Panc1 (cell line): ENCODE measurements around the gene ZCCHC24.

ENCODE experiments used
- POLR2AphosphoS5 ChIP-seq: IDR thresholded peaks from 2 replicates; pipeline ENCODE4 v1.6.1; 2012; ENCODE audit warnings: mild to moderate bottlenecking, low read depth, low read length, moderate library complexity
- SIN3A ChIP-seq: IDR thresholded peaks from 2 replicates; pipeline ENCODE4 v1.6.1; 2012; ENCODE audit warnings: low read depth, mild to moderate bottlenecking, low read length, moderate library complexity, borderline replicate concordance; ENCODE audit not compliant: insufficient read depth
- TCF7L2 ChIP-seq: IDR thresholded peaks from 2 replicates; pipeline ENCODE4 v1.6.1; 2011; ENCODE audit warnings: mild to moderate bottlenecking, low read depth, low read length, inconsistent platforms
- TF ChIP-seq, protein P1 (sequence below), 2 experiments: IDR thresholded peaks; 2 replicates each; pipeline ENCODE4 v1.6.1; 2011 to 2012; ENCODE audit warnings: low read depth in 2 of 2, control low read depth in 1 of 2, low read length in 1 of 2, mild to moderate bottlenecking in 1 of 2, moderate library complexity in 1 of 2; ENCODE audit not compliant: insufficient read depth in 1 of 2
- TF ChIP-seq, protein P2 (sequence below): fragments of 450-650 bp; IDR thresholded peaks from 2 replicates; pipeline ENCODE4 v1.5.1; 2017; ENCODE audit warnings: mild to moderate bottlenecking

DNA sequence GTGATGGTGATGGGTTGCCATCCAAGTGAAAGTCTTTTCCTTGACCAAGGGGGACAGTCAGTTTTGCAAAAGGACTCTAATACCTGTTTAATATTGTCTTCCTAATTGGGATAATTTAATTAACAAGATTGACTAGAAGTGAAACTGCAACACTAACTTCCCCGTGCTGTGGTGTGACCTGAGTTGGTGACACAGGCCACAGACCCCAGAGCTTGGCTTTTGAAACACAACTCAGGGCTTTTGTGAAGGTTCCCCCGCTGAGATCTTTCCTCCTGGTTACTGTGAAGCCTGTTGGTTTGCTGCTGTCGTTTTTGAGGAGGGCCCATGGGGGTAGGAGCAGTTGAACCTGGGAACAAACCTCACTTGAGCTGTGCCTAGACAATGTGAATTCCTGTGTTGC, 91.3 kb downstream of the ZCCHC24 start:
- TF ChIP-seq, protein P1, sequence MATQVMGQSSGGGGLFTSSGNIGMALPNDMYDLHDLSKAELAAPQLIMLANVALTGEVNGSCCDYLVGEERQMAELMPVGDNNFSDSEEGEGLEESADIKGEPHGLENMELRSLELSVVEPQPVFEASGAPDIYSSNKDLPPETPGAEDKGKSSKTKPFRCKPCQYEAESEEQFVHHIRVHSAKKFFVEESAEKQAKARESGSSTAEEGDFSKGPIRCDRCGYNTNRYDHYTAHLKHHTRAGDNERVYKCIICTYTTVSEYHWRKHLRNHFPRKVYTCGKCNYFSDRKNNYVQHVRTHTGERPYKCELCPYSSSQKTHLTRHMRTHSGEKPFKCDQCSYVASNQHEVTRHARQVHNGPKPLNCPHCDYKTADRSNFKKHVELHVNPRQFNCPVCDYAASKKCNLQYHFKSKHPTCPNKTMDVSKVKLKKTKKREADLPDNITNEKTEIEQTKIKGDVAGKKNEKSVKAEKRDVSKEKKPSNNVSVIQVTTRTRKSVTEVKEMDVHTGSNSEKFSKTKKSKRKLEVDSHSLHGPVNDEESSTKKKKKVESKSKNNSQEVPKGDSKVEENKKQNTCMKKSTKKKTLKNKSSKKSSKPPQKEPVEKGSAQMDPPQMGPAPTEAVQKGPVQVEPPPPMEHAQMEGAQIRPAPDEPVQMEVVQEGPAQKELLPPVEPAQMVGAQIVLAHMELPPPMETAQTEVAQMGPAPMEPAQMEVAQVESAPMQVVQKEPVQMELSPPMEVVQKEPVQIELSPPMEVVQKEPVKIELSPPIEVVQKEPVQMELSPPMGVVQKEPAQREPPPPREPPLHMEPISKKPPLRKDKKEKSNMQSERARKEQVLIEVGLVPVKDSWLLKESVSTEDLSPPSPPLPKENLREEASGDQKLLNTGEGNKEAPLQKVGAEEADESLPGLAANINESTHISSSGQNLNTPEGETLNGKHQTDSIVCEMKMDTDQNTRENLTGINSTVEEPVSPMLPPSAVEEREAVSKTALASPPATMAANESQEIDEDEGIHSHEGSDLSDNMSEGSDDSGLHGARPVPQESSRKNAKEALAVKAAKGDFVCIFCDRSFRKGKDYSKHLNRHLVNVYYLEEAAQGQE (IDR thresholded peaks at IDR 0.05; ENCODE audit: insufficient read depth in 1 of 2, low read depth in 2 of 2, low read length in 1 of 2): no peak
- TF ChIP-seq, protein P2, sequence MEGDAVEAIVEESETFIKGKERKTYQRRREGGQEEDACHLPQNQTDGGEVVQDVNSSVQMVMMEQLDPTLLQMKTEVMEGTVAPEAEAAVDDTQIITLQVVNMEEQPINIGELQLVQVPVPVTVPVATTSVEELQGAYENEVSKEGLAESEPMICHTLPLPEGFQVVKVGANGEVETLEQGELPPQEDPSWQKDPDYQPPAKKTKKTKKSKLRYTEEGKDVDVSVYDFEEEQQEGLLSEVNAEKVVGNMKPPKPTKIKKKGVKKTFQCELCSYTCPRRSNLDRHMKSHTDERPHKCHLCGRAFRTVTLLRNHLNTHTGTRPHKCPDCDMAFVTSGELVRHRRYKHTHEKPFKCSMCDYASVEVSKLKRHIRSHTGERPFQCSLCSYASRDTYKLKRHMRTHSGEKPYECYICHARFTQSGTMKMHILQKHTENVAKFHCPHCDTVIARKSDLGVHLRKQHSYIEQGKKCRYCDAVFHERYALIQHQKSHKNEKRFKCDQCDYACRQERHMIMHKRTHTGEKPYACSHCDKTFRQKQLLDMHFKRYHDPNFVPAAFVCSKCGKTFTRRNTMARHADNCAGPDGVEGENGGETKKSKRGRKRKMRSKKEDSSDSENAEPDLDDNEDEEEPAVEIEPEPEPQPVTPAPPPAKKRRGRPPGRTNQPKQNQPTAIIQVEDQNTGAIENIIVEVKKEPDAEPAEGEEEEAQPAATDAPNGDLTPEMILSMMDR: no peak
- TF ChIP-seq POLR2AphosphoS5: no peak
- no peak for TF ChIP-seq SIN3A
- TF ChIP-seq TCF7L2: no peak
